ENCODE measurements around the gene IL13.

IL13 gene

GRCh38 chr5:132661231-132662003 lies 3.4 kb downstream of the IL13 start:
- Mint-ChIP-seq H3K9me3 (no peaks in the 10 kb centered on the region), H3K27ac (peak overlapping the region; percentile 87), H3K36me3 (peaks cover 0 to 3% of the 10 kb centered on the region in 2 donors), H3K4me1 (peaks cover 60 to 75% of the 10 kb centered on the region in 2 donors), H3K27me3 (peaks cover 17 to 19% of the 10 kb centered on the region in 2 donors), H3K4me3 (peak overlapping the region; percentile 39 to 72)
- ATAC-seq (replicated peaks) (peak; percentile 50 to 61), DNase-seq (peak; percentile 51)

DNA sequence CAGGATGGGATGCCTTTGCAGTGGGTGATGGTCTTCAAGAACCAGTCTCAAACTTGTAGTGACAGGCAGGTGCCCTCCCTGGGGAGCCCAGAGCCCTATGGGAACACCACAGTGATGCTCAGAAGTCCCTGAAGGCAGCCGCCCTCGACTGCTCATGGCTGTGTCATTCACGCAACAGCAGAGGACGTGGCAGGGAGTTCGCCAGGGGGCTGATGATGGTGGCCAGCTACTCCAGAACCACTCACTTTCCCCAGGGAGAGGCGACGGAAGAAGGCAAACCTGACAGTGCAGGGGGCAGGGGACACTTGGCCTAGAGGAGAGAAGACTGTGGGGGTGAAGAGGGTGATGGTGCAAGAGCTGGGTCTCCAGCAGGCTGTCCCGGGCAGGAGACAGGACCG lies 4.0 kb downstream of the IL13 start:
- peak overlapping the region; percentile 4 to 58 for H3K4me3 Mint-ChIP-seq
- no peaks in the 10 kb centered on the region for H3K9me3 Mint-ChIP-seq
- DNase-seq (peak; percentile 57), ATAC-seq (replicated peaks) (peak; percentile 43 to 45)
- peaks cover 55 to 69% of the 10 kb centered on the region in 2 donors for H3K4me1 Mint-ChIP-seq
- H3K36me3 Mint-ChIP-seq = no peaks in the 10 kb centered on the region
- H3K27ac Mint-ChIP-seq = peak overlapping the region; percentile 81
- H3K27me3 Mint-ChIP-seq = peaks cover 11 to 14% of the 10 kb centered on the region in 2 donors

- peak overlapping the region; percentile 80 for H3K27ac Mint-ChIP-seq
- H3K9me3 Mint-ChIP-seq = no peaks in the 10 kb centered on the region
- DNase-seq = peak; percentile 73
- peaks cover 54 to 65% of the 10 kb centered on the region in 2 donors for H3K4me1 Mint-ChIP-seq
- no peaks in the 10 kb centered on the region for H3K36me3 Mint-ChIP-seq
- peak; percentile 73 to 74 for ATAC-seq (replicated peaks)
- H3K4me3 Mint-ChIP-seq = peak overlapping the region; percentile 18 to 55
- peaks cover 7 to 8% of the 10 kb centered on the region in 2 donors for H3K27me3 Mint-ChIP-seq
Measured at GRCh38 chr5:132662925-132663770, 5.2 kb downstream of the IL13 start.

GRCh38 chr5:132663771-132664695 lies 6.1 kb downstream of the IL13 start:
- Mint-ChIP-seq H3K4me1 (peaks cover 51 to 57% of the 10 kb centered on the region in 2 donors), H3K4me3 (no peak overlapping the region), H3K27ac (peak overlapping the region; percentile 80), H3K9me3 (no peaks in the 10 kb centered on the region), H3K36me3 (no peaks in the 10 kb centered on the region), H3K27me3 (peaks cover 5 to 6% of the 10 kb centered on the region in 2 donors)
- DNase-seq (no peak), ATAC-seq (replicated peaks) (peak in 1 of 2 donors; percentile 20)

DNA sequence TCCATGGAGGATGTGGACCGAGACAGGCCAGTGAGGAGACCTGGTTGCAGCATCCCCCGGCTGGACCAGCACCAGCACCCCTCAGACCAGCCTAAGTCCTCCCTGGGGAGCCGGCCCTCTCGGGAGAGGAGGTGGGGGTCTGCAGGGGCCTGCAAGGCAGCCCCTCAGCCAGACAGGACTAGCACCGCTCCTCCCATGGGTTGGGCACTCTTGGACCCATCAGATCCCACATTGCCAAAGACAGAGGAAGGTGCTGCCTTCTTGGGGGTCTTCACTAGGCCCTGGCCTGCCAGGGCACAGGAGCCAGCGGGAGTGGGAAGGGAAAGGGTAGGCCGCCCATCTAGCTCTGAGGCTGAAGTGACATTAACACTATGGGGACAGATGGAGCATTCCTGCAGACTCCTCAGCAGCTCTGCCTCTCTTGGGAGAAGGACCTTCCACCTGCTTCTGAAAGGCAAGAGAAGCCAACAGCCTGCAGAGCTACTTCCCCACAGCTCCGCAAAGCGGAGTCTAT lies 6.8 kb downstream of the IL13 start:
- no peak for ATAC-seq (replicated peaks)
- Mint-ChIP-seq H3K27me3 (peaks cover 5 to 10% of the 10 kb centered on the region in 2 donors), H3K4me3 (no peak overlapping the region), H3K36me3 (no peaks in the 10 kb centered on the region), H3K27ac (peak overlapping the region; percentile 80), H3K4me1 (peaks cover 47 to 50% of the 10 kb centered on the region in 2 donors), H3K9me3 (no peaks in the 10 kb centered on the region)
- no peak for DNase-seq

DNA sequence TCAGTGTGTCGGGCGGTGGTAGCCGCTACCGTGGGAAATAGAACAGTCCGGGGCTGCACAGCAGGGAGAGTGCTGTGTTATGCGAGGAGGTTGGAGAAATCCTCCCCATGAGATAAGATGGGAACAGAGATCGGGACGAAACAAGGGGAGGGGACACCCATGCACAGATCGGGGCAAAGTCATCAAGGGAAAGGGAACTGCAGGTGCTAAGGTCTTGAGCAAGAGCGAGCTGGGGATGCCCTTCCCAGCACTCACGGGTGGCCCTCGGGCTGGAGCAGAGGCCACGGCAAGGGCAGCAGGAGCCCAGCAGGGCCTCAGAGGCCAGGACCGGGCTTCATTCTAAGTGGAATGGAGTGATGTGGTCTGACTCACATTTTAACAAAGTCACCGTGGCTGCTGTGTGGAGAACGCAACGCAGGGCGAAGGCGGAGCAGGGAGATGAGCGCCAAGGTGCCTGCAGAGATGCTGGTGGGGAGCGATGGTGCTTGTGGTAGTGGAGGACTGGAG lies 7.7 kb downstream of the IL13 start:
- no peak for ATAC-seq (replicated peaks)
- Mint-ChIP-seq H3K27ac (peak overlapping the region; percentile 26), H3K9me3 (peaks cover 0 to 1% of the 10 kb centered on the region in 2 donors), H3K36me3 (no peaks in the 10 kb centered on the region), H3K4me1 (peaks cover 41% of the 10 kb centered on the region in 2 donors), H3K27me3 (peaks cover 5 to 14% of the 10 kb centered on the region in 2 donors), H3K4me3 (no peak overlapping the region)
- no peak for DNase-seq

GRCh38 chr5:132666310-132667123 lies 8.5 kb downstream of the IL13 start:
- DNase-seq (no peak), ATAC-seq (replicated peaks) (no peak)
- no peak overlapping the region for H3K27ac Mint-ChIP-seq
- H3K4me3 Mint-ChIP-seq = no peak overlapping the region
- H3K4me1 Mint-ChIP-seq = peaks cover 32 to 34% of the 10 kb centered on the region in 2 donors
- H3K36me3 Mint-ChIP-seq = no peaks in the 10 kb centered on the region
- peaks cover 5 to 14% of the 10 kb centered on the region in 2 donors for H3K27me3 Mint-ChIP-seq
- H3K9me3 Mint-ChIP-seq = peaks cover 0 to 3% of the 10 kb centered on the region in 2 donors

- DNase-seq = no peak
- H3K27ac Mint-ChIP-seq = no peak overlapping the region
- H3K4me3 Mint-ChIP-seq = no peak overlapping the region
- peaks cover 5 to 14% of the 10 kb centered on the region in 2 donors for H3K27me3 Mint-ChIP-seq
- no peaks in the 10 kb centered on the region for H3K36me3 Mint-ChIP-seq
- H3K4me1 Mint-ChIP-seq = peaks cover 24 to 27% of the 10 kb centered on the region in 2 donors
- H3K9me3 Mint-ChIP-seq = peaks cover 0 to 3% of the 10 kb centered on the region in 2 donors
- no peak for ATAC-seq (replicated peaks)
Measured at GRCh38 chr5:132667309-132667708, 9.3 kb downstream of the IL13 start.

- no peak for DNase-seq
- Mint-ChIP-seq H3K27me3 (peaks cover 5 to 14% of the 10 kb centered on the region in 2 donors), H3K36me3 (no peaks in the 10 kb centered on the region), H3K9me3 (peaks cover 0 to 3% of the 10 kb centered on the region in 2 donors), H3K27ac (no peak overlapping the region), H3K4me1 (peaks cover 17 to 20% of the 10 kb centered on the region in 2 donors), H3K4me3 (no peak overlapping the region)
- no peak for ATAC-seq (replicated peaks)
Measured at GRCh38 chr5:132667761-132668705, 10.1 kb downstream of the IL13 start.

DNA sequence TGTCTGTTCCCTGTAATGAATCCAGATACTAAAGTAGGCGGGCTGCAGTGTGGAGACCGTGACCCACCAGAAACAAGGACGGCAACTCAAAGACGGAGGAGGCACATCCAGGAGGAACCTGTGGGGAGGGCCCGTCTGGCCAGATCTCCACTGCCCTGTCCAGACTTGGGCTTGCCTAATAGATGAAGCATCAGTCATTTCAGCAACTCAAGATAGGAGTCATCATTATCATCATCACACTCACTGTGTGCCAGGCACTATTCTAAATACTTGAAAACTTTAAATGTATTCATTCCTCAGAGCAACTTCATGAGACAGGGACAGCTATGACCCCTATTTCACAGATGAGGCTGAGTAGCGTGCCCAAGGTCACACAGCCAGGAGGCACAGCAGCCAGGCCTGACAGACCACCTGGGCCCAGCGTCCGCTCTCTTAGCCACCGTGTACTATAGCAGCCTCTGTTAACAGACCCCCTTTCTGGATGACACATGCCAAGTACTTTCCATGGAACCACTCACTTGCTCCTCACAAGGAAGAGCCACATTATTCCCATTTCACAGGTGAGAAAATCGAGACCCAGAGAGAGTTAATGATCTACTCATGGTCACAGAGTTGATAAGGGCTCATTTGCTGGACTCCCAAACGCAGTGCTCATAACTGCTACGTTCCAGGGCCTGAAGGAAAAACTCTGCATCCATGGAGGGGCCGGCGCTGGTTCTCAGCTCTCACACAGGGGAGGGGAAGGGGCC lies 10.9 kb downstream of the IL13 start:
- DNase-seq (no peak), ATAC-seq (replicated peaks) (no peak)
- Mint-ChIP-seq H3K27me3 (peaks cover 5 to 14% of the 10 kb centered on the region in 2 donors), H3K36me3 (no peaks in the 10 kb centered on the region), H3K4me3 (no peak overlapping the region), H3K9me3 (peaks cover 0 to 3% of the 10 kb centered on the region in 2 donors), H3K27ac (peak overlapping the region; percentile 31), H3K4me1 (peaks cover 8 to 13% of the 10 kb centered on the region in 2 donors)

- ATAC-seq (replicated peaks) (no peak), DNase-seq (no peak)
- H3K9me3 Mint-ChIP-seq = peaks cover 0 to 3% of the 10 kb centered on the region in 2 donors
- H3K4me3 Mint-ChIP-seq = no peak overlapping the region
- H3K4me1 Mint-ChIP-seq = peaks cover 3 to 8% of the 10 kb centered on the region in 2 donors
- H3K27ac Mint-ChIP-seq = no peak overlapping the region
- peaks cover 5 to 14% of the 10 kb centered on the region in 2 donors for H3K27me3 Mint-ChIP-seq
- no peaks in the 10 kb centered on the region for H3K36me3 Mint-ChIP-seq
Measured at GRCh38 chr5:132669455-132669820, 11.5 kb downstream of the IL13 start.

Data from stimulated activated naive B cell treated with anti-CD40 and anti-IgM and Interleukin-4, amounts not matched to agents 10 μg/mL and 1 μg/mL and 100 μg/mL, for 72 hours (primary cell).